Activated gamma-delta T cell treated with Interleukin-2 at 50 U/mL for 16 hours (primary cell): Measurements from ENCODE around the gene PATJ.
"Not testable (repeated sequence)": the region's sequence is repeated elsewhere in the genome, so short reads cannot be mapped to it uniquely, and the experiment has no call there.

Source experiments
- DNase-seq: peaks from one replicate; pipeline ENCODE4 v3.0.0-alpha.2; 2020

PATJ gene

GRCh38 chr1:61741711-61742619, at the start of gene PATJ:
Gene PATJ (plus strand): TSS chr1:61742480. CDS start chr1:61762893, 20,413 bp downstream.
- DNase-seq: peak; percentile 58

DNA sequence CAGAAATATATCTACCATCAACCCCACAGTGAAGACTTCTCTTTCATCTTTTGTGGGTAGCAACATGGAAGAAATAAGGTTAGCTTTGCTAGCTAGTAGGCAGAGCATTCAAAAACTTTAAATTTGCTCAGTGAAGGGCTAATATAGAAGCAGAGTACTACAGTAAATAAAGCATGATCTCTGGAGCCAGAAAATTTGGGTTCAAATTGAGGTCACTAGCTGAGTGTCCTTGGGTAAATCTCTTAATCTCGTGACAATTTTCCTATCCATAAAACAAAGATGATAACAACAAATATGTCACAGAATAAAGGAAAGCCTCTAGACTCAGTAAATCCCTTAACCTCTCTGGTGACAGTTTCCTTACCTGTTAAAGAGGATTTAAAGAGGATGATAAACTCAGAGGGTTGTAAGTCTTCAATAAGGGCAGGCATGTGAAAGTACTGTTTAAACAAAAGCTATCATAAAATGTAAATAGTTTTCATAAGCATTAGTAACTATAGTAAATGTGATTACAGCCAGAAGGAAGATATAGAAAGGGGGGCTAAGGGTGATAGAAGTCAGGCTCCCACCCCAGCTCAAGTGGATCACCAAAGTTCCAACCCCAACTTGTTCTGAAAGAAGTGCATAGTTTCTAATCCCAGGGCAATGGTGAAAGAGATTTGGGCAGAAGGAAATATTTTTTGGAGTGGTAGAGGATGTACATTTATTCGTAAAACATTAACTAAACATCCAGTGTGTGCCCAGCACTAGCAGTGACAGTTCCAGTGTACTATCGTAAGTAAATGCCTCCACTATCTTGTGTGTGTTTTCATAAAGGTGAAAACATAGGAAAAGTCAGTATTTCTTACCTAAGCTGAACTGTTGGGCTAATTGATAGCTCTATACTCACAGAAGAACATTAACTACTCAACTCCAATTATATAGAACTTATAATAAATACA, 42.1 kb upstream of the PATJ start:
- DNase-seq: no peak

DNA sequence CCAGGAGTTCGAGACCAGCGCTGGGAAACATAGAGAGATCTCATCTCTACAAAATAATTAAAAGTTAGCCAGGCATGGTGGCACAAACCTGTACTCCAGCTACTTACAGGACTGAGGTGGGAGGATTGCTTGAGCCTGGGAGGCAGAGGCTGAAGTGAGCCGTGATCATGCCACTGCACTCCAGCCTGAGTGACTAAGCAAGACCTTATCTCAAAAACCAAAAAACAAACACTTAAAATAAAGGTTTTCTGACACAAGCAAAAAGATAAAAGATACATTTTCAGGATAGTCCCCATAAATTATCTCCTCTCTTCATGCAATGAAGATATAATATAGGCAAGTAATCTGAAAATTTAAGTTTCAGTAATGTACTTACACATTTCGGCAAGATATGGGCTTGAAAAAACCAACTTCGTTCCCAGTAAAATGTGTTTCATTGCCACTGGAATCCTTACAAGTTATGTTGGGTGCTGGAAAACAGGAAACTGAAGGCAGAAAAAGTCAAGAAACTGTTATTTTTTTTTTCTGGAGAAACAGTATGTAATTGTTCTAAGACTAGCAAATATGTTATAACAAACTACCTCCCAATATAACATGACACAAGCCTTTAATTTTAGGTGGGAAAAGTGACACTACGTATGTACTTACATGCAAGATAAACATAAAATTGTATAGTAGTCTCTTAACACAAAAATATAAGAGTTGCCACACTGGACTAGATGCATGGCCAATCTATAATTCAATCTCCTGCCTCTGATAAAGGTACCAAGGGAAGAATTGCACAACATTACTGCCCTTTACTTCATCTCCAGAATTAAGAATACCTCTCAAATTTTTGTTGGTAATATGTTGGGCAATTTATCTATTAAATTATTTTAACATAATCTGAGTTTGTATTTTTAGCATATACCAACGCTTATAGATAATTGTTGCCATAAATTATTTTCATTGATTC, 33.0 kb upstream of the PATJ start:
- no peak for DNase-seq

DNA sequence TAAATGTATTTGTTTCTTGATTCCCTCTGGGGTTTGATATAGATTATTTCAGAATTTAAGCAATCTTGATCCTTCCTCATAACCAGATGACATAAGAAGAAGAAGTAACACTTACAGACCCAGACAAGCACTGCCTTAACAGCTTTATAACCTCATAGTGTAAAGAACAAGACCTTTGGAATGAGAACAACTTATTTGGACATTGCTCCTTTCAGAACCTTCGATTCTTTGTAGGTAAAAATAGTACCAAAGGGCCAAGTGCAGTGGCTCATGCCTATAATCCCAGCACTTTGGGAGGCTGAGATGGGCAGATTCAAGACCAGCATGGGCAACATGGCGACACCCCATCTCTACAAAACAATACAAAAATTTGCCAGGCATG, 32.4 kb upstream of the PATJ start:
- no peak for DNase-seq

- not testable (repeated sequence) for DNase-seq
These were observed 31.0 kb upstream of the PATJ start for GRCh38 chr1:61711257-61711656.

GRCh38 chr1:61711969-61712368, 30.3 kb upstream of the PATJ start:
- no peak for DNase-seq

DNA sequence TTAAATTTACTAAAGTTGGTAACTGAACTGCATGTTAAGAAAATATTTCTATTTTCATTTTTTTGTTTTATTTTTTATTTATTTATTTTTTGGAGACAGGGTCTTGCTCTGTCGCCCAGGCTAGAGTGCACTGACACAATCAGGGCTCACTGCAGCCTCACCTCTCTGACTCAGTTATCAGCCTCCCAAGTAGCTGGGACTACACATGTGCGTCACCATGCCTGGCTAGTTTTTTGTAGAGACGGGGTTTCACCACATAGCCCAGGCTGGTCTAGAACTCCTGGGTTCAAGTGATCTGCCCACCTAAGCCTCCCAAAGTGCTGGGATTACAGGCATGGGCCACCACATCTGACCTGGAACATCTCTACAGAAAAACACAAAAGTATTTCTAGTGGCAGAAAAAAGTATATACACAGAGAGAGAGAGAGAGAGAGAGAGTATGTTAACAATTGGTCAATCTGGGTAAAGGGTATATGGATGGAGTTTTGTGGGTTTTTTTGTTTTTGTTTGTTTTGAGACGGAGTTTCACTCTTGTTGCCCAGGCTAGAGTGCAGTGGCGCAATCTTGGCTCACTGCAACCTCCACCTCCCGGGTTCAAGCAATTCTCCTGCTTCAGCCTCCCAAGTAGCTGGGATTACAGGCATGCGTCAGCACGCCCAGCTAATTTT, 23.1 kb upstream of the PATJ start:
- DNase-seq: not testable (repeated sequence)

DNA sequence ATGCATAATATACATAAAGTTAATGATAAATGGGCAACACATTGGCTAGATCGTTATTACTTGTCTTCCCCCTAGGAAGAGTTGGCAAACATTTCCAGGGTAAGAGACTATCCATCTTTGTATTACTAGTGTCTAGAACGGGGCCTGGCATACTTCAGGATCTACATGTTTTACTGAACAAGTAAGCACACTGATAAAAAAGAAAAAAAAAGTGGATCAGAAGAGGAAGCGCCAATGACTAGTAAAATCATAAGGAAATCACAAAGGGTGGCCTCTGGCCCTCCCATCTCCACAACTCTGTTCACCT, 17.8 kb upstream of the PATJ start:
- DNase-seq: no peak

GRCh38 chr1:61724813-61725694, 17.2 kb upstream of the PATJ start, which contains the start of gene TM2D1:
Gene TM2D1 (minus strand): TSS chr1:61725141. CDS start chr1:61725120, 21 bp downstream.
- DNase-seq: peak; percentile 81

DNA sequence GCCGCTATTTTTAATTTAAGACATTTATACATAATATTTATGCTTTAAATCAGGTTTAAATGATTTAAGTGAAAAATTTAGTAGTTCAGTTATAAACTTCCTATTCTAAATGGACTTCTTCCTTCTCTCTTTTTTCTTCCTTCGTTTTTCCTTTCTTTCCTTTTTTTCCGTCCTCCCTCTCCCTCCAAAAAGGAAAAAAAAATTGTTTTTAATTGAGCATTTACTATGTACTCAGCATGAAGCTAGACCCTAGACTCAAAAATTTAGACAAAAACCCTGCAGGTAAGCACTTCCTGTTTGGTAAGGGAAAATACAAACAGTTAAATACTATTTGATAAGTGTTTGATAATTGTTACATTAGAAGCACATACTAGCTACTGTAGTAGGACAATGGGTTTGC, 14.7 kb upstream of the PATJ start:
- DNase-seq: no peak

DNA sequence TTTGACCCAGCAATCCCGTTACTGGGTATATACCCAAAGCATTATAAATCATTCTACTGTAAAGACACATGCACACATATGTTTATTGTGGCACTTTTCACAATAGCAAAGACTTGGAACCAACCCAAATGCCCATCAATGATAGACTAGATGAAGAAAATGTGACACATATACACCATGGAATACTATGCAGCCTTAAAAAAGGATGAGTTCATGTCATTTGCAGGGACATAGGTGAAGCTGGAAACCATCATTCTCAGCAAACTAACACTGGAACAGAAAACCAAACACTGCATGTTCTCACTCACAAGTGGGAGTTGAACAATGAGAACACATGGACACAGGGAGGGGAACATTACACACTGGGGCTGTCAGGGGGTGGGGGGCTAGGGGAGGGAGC, 11.6 kb upstream of the PATJ start:
- not testable (repeated sequence) for DNase-seq

DNA sequence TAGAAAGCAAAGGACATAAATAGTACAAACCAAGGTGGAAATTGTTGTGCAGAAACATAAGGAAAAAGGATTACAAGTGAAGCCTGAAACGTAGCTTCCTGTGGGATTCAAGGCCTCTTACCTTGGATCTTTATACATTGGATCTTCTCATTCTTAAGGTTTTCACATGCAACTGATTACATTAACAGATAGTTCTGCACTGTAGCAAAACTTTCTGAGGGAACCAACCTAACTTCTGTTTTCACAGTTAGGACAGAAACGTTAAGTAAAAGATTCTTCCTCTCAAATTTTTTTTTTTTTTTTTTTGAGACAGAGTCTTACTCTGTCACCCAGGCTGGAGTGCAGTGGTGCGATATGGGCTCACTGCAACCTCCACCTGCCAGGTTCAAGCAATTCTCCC, 9.6 kb upstream of the PATJ start:
- no peak for DNase-seq

DNA sequence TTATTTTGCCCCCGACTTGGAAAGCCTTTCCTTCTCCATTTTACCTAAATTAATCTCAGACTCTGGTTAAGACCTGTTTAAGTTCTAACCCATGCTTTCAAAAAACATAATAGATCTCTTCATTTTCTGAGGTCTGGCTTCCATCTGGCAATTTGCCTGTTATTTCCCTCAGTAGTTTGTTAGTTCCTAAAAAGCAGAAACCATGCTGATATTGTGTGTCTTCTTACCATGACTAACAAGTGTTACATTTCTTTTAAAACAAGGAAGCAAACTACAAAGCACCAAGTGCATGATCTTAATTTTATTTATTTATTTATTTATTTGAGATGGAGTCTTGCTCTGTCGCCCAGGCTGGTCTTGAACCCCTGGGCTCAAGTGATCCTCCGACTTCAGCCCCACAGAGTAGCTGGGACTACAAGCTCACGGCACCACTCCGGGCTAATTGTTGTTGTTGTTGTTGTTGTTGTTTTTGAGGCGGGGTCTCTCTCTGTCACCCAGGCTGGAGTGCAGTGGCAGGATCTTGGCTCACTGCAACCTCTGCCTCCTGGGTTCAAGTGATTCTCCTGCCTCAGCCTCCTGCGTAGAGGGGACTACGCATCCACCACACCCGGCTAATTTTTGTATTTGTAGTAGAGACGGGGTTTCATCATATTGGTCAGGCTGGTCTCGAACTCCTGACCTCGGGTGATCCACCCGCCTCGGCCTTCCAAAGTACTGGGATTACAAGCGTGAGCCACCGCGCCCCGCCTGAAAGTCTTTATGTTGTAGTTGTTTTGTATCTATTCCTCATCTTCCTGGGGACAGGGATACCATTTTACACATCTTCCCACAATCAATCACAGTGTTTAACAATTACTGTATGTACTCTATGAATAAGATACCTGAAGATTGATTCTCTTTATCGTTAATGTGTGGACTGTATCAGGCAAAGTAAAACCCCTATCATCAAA, 1.3 kb upstream of the PATJ start:
- DNase-seq: no peak

- DNase-seq: no peak
These were observed 545 bp downstream of the PATJ start for GRCh38 chr1:61742620-61743430.

DNA sequence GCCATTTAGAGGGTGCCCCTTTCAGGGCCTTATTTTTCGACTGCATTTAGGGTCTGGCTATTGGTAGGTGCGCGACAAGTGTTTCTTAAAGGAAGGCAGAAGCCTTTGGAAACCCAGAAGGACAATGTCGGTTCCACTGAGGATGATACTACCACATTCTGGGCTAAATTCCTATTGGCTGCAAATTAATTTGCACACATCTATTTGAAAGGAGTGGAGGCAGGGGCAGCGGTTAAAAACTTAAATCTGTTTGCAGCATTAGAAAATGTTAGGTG, 1.1 kb downstream of the PATJ start:
- no peak for DNase-seq

- DNase-seq: no peak
These were observed 1.7 kb downstream of the PATJ start for GRCh38 chr1:61743716-61744580.

GRCh38 chr1:61746813-61747212, 4.5 kb downstream of the PATJ start:
- DNase-seq: no peak

DNA sequence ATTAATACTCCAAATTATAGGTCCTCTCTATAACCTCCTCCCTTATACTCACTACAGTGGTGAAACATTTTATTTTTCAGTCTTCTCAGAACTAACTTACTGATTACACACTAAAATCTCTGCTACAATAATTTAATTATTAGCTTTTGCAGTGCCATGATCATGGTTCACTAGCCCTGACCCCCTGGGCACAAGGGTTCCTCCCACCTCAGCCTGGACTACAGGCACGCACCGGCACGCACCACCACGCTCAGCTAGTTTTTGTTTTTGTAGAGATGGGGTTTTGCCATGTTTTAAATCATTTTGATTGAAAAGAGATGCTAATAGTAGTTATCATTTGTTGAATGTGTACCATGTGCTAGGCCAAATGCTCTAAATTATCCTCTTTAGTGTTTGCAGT, 6.3 kb downstream of the PATJ start:
- DNase-seq: no peak
